Uterus (tissue), 2 donors: ENCODE measurements around the gene LAMC3.

Source experiments
- POLR2A ChIP-seq, 2 donors: fragments of 450-650 bp; IDR thresholded peaks; one replicate each; pipeline ENCODE4 v1.6.1; 2016; ENCODE audit warnings: antibody characterized with exemption in 2 of 2, mild to moderate bottlenecking in 1 of 2, moderate library complexity in 1 of 2
- TF ChIP-seq, protein P1 (sequence below), 4 experiments: fragments of 200-600 bp in 2 of 4; fragments of 450-650 bp in 2 of 4; sonication (generic) in 2 of 4; IDR thresholded peaks; one replicate each; pipeline ENCODE4 v1.5.1; 2016 to 2019; ENCODE audit warnings: antibody characterized with exemption in 4 of 4, mild to moderate bottlenecking in 2 of 4, moderate library complexity in 1 of 4

DNA sequence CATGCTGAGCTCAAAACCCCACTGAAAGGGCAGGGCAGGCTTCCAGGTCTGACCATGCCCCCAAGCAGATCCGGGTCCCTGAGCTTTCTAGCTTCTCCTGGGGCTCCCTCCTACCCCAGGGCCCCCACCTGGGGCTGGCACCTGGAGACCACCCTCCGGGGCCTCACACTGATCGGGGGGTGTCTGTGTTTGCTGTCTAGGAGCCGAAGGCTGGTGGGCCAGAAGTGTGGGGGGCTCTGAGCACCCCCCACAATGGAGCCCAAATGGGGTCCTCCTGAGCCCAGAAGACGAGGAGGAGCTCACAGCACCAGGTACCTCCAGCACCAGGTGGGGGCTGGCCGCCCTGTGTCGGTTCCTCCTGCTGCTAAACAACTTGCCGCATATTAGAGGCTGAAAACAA is 39.8 kb downstream of the LAMC3 start:
- TF ChIP-seq POLR2A (IDR thresholded peaks at IDR 0.05), result no peak
- TF ChIP-seq, protein P1, sequence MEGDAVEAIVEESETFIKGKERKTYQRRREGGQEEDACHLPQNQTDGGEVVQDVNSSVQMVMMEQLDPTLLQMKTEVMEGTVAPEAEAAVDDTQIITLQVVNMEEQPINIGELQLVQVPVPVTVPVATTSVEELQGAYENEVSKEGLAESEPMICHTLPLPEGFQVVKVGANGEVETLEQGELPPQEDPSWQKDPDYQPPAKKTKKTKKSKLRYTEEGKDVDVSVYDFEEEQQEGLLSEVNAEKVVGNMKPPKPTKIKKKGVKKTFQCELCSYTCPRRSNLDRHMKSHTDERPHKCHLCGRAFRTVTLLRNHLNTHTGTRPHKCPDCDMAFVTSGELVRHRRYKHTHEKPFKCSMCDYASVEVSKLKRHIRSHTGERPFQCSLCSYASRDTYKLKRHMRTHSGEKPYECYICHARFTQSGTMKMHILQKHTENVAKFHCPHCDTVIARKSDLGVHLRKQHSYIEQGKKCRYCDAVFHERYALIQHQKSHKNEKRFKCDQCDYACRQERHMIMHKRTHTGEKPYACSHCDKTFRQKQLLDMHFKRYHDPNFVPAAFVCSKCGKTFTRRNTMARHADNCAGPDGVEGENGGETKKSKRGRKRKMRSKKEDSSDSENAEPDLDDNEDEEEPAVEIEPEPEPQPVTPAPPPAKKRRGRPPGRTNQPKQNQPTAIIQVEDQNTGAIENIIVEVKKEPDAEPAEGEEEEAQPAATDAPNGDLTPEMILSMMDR (IDR thresholded peaks at IDR 0.05), result no peak
